HG02884 (cell line): ENCODE data around the gene DHX57.

Experiments used
- ATAC-seq: cut with Tn5 transposase; IDR thresholded peaks from one replicate; pipeline ENCODE4 v1.9.1; 2021; ENCODE audit warnings: mild to moderate bottlenecking, moderate library complexity; ENCODE audit not compliant: unreplicated experiment

The DHX57 gene

DNA sequence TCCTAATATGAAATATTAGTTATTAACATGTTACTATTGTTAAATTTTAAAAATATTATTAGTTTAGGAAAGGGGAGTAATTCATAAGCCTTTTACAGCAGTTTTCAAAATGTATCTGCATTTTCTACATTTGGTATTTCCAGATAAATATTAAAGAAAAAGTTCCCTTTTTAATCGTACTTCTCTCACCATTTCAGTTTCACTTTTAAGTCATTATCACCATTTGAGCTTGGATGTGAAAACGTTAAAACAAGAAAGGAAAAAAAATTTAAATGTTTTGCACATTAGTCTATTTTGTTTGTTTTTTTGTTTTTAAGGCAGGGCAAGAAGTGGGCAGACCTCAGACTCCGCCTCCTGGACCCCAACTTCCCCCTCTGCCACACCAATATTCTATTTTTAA is 121.2 kb downstream of the DHX57 start:
- no peak for ATAC-seq

DNA sequence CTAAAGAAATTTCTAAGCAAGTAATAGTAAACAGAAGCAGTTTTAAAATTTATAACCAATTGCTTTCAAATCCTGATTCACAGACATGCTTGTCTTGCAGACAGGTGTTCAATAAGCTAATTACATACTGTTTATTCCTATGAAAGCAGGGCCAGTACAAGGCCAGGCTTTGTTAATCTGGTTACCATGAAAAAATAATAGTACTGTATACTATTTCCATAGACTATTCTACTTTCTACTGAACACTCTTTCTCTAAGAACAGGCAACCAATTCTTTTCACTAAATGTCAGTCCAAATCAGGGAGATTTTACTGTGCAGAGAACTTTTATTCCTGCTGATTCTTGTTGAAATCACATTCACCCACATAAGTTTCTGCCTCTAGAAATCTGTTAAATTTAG is 121.7 kb downstream of the DHX57 start:
- ATAC-seq: no peak

DNA sequence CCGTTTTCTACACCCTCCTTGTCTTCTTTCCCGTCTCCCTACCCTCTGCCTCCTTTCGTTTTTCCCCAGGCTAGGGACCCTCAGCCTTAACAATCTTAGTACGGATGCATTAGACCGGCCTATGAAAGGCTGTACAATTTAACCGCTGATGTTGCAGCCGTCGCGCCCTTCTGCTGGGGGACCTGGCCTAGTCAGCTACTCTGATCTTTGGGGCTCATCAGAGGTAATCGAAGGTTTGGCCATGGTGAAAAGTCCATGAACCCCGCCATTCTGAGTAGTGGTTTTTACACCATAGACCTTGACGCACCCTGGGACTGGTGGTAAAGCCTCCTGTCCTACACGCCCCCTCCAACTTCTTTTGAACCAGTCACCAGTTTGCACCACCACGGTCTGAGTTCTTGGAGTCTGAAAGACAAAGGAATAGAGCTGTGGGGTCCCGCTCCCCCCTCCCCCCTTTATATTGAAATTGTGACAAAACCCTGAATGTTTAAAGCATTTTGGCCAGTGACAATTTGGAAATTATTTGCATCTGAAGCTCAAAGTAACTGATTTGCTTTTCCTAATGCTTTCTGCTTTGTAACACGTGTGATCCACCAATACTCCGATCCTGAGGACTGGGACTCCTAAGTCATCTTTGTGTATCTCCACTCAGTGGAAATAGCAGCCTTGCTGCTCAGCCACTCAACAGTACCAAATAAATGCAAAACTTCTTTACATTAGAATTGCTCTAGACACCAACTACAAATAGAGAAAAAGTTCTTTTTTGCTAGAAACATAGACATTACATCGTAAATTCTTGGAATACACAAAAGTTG is 123.9 kb downstream of the DHX57 start:
- peak; percentile 26 for ATAC-seq

DNA sequence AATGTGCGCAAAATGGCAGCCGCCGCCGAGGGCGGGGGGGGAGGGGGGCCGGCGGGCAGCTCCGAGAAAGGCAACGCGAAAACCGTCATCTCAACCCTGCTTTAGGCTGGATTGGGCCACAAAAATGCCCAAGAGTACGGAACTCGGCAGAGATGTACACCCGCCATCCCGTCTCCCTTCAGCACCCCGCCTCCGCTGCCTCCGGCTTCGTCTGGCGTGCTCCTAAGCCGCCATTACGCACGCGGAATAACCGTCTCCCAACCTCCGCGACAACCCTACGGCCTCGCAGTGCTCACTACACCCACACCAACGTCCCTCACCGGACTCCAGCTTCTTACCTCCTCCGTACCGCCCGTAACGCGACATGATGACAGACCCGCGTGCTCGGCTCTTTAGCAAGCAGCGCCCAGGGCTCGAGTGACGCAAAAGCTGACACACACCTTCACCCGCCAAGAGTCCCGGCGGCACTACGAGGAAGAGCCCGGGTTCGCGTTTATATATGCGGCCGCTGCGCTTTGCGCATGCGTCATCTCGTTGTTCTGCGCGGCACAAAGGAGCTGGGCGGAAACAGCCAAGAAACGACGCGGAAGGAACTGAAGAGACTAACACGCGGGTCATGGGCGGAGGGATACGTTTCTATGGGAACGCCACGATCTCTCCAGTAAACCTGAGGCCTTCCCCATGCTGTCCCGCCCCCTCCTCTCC is 124.7 kb downstream of the DHX57 start, which contains the start of gene SRSF7:
TSS of gene SRSF7 (minus strand) at position 471 of the 705 bp plus-strand sequence. CDS start at position 366, 105 bp downstream.
- ATAC-seq: peak; percentile 75

DNA sequence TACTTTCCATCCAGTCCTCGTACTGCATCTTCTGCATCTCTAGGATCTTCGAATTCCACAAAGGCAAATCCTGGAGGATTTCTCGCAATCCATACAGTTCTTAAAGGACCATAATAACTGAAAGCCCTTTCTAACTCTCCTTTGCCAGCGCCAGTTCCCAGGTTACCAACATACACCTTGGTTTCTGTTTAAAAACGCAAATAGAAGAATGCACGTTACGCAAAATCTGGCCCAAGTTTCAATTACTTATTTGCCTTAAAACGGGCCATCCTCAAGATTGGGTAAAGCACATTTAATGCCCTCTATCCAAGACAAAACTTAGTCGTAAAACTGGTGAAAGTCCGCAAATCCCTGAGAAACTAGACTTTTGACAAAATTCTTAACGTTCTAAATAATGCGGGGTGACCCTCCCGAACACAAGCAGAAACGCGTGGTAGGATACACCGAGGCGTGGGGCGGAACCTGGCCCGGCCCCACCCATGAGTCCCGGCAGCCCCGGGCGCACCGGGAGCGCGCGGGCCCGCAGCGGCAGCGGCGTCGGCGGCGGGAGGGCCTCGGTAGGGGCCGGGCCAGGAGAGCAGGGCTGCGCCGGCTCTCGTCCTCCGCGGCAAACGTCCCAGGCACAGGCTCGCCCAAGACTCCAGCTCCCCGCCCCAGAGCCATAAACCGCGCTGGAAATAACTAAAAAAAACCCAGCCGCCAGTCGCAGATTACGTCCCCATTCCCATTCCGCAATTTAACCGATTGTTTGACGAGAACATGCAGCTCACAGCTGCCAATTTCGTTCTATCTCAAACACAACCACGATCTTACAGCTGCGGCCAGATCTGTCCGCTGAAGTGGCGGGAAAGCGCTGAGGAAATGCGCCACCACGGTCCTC is 125.5 kb downstream of the DHX57 start:
- ATAC-seq: peak; percentile 38

DNA sequence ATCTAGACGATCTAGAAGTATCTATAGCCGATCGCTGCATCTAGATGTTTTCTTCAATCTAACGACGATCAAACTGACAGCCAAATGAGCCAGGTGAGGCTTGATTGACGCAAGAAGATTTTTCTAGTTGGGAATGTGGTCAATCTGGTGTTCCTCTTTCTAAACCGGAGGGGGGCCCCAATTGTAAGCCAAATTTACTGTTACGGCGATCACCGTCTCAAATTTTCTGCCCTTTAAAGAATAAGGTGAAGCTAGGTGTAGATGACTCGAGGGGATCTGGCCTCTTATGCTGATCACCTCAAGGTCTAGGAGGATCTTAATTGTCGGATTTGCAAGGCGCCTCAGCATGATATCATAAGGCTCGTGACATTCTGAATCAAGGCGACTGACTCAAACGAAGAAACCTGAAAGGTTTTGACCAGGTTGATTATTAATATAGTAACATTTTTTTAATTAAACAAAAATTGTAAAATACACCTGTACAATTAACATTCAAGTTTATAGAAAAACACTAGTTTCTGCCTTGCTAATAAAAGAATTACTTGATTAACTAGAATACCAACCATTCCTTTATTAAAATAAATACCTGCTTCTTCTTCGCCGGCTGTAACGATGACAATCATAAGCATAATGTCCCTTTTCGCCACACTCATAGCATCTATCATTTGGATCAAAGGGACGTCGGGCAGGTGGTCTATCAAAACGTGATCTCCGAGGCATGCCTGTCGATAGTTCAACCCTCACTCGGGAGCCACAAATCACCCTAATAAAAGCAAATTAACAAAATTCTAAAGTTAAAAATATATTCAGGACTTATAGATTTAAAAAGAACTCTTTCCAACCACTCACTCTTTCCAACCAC is 126.6 kb downstream of the DHX57 start:
- ATAC-seq: no peak

DNA sequence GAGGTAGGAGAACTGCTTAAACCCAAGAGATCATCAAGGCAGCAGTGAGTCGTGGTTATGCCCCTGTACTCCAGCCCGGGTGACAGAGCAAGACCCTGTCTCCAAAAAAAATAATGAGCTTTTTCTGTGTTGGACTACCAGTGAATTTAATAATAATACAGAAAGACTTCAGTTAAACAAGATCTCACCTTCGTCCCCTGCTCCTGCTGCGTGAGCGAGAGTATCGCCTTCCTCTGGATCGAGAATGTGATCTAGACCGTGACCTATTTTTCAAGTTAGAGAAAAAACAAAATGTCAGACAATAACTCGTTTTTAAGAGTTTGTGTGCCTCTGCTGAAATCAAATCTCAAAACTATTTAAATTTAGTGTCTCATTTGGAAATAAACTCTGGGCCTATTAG is 127.3 kb downstream of the DHX57 start:
- ATAC-seq: no peak

DNA sequence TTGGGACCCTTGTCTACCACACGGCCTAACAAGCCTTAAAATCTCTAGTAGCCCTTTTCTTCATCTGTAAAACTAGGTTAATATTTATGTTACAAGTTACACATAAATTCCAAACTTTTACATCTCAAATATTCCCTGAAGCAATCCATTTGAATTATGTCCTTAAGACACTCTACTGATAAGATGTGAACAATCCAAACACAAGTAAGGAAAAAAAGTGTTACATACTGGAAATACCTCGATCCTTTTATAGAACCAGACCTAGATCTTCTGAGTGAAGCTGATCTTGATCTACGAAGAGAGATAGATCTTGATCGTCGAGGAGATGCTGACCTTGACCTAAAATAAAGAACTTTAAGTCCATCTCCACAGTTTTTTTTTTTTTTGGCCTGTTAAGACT is 127.9 kb downstream of the DHX57 start:
- ATAC-seq: no peak
